ENCODE data around the gene GPR52.

DNA sequence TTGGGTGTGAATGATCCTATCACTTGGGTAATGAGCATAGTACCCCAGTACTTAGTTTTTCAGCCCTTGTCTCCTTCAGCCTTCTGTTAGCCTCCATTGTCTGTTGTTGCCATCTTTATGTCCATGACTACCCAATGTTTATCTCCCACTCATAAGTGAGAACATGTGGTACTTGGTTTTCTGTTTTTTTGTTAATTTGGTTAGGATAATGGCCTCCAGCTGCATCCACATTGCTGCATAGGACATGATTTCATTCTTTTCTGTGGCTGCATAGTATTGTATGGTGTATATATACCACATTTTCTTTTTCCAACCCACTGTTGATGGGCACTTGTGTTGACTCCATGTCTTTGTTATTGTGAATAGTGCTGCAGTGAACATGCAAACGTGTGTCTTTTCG is 39.6 kb upstream of the GPR52 start:
- TF ChIP-seq, protein P1, sequence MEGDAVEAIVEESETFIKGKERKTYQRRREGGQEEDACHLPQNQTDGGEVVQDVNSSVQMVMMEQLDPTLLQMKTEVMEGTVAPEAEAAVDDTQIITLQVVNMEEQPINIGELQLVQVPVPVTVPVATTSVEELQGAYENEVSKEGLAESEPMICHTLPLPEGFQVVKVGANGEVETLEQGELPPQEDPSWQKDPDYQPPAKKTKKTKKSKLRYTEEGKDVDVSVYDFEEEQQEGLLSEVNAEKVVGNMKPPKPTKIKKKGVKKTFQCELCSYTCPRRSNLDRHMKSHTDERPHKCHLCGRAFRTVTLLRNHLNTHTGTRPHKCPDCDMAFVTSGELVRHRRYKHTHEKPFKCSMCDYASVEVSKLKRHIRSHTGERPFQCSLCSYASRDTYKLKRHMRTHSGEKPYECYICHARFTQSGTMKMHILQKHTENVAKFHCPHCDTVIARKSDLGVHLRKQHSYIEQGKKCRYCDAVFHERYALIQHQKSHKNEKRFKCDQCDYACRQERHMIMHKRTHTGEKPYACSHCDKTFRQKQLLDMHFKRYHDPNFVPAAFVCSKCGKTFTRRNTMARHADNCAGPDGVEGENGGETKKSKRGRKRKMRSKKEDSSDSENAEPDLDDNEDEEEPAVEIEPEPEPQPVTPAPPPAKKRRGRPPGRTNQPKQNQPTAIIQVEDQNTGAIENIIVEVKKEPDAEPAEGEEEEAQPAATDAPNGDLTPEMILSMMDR (IDR thresholded peaks at IDR 0.05; ENCODE audit: low read depth, low read length, poor library complexity, severe bottlenecking), result no peak
- TF ChIP-seq EZH2phosphoT487 (IDR thresholded peaks at IDR 0.05; ENCODE audit: borderline replicate concordance, low read length), result no peak

Data from DOHH2 (cell line).